Endothelial cell of umbilical vein (primary cell): ENCODE results near the gene HELZ2. TPM values are rescaled to one million over a fixed set of nuclear protein-coding genes. Genes with fewer than 3 reads are reported as not detected.

Experiments used
- BruUV-seq: library from RNA; stranded (reverse); fragments of 400-500 nt; replicated peaks from 2 replicates; lab custom pipeline; 2021; lab: Mats Ljungman, UMichigan
- CTCF ChIA-PET: fragments of 300-600, 350-600 bp; sonication (Branson Sonifier 250); formaldehyde crosslinking; loops from one replicate; lab custom pipeline; 2021; ENCODE audit warnings: antibody characterized with exemption, inconsistent platforms; lab: Charles Lee
- POLR2A ChIA-PET: fragments of 300-600, 350-600 bp; sonication (Branson Sonifier 250); formaldehyde crosslinking; loops from one replicate; lab custom pipeline; 2021; ENCODE audit warnings: antibody characterized with exemption, inconsistent platforms; lab: Charles Lee
- DNase-seq: peaks from one replicate; pipeline ENCODE4 v3.0.0-alpha.2; 2011; ENCODE audit warnings: low read depth, low spot score
- FAIRE-seq: peaks from 2 replicates; lab custom pipeline; 2011; peaks lifted over from hg19 to GRCh38; lab: Jason Lieb, UNC
- H2AFZ ChIP-seq: 2 replicates; pipeline ENCODE4 v1.6.0; 2012; ENCODE audit warnings: low read depth, low read length, control low read depth, inconsistent platforms
- H3K27ac ChIP-seq: 2 replicates; pipeline ENCODE4 v1.5.1; 2011; ENCODE audit warnings: low read depth, mild to moderate bottlenecking, control low read depth, low read length, moderate library complexity; ENCODE audit not compliant: insufficient read depth
- H3K27me3 ChIP-seq, 2 experiments: 2 replicates each; pipeline versions ENCODE4 v1.6.0 to v1.6.1; 2011; ENCODE audit warnings: low read length in 2 of 2, mixed read lengths in 1 of 2; ENCODE audit not compliant: control insufficient read depth in 2 of 2, insufficient read depth in 2 of 2
- H3K36me3 ChIP-seq, 2 experiments: 2 replicates in 1 of 2; 3 replicates in 1 of 2; pipeline ENCODE4 v1.5.1; 2011; ENCODE audit warnings: low read length in 2 of 2, mild to moderate bottlenecking in 1 of 2, moderate library complexity in 1 of 2; ENCODE audit not compliant: control insufficient read depth in 2 of 2, insufficient read depth in 2 of 2; ENCODE audit errors: extremely low read depth in 1 of 2
- H3K4me1 ChIP-seq: 3 replicates; pipeline ENCODE4 v1.5.1; 2011; ENCODE audit warnings: mild to moderate bottlenecking, low read length; ENCODE audit not compliant: control insufficient read depth, insufficient read depth; ENCODE audit errors: extremely low read depth
- H3K4me2 ChIP-seq: 2 replicates; pipeline ENCODE4 v1.6.1; 2011; ENCODE audit warnings: low read length, control low read depth, mixed read lengths; ENCODE audit not compliant: insufficient read depth
- H3K4me3 ChIP-seq, 3 experiments: fragments of 200-600 bp in 1 of 3; sonication (generic), shearing (Covaris generic) in 1 of 3; replicated peaks in 1 of 3; 2 replicates each; pipeline ENCODE4 v1.5.1; 2011 to 2016; ENCODE audit warnings: control low read depth in 3 of 3, low read length in 3 of 3, mild to moderate bottlenecking in 2 of 3, inconsistent platforms in 1 of 3, low read depth in 1 of 3, moderate library complexity in 1 of 3; ENCODE audit not compliant: insufficient read depth in 1 of 3
- H3K79me2 ChIP-seq: 2 replicates; pipeline ENCODE4 v1.6.0; 2012; ENCODE audit warnings: low read length, inconsistent platforms; ENCODE audit not compliant: control insufficient read depth, insufficient read depth
- H3K9ac ChIP-seq: replicated peaks from 2 replicates; pipeline ENCODE3; 2011; ENCODE audit warnings: low read length, control low read depth; ENCODE audit not compliant: insufficient read depth; ENCODE audit errors: extremely low read depth
- H3K9me1 ChIP-seq: replicated peaks from 3 replicates; pipeline ENCODE4 v1.6.0; 2011; ENCODE audit warnings: mild to moderate bottlenecking, low read length; ENCODE audit not compliant: control insufficient read depth, insufficient read depth; ENCODE audit errors: extremely low read depth
- H3K9me3 ChIP-seq: replicated peaks from 2 replicates; pipeline ENCODE4 v1.5.1; 2012; ENCODE audit warnings: low read length, inconsistent platforms; ENCODE audit not compliant: control insufficient read depth, insufficient read depth
- H4K20me1 ChIP-seq: replicated peaks from 2 replicates; pipeline ENCODE3; 2011; ENCODE audit warnings: mild to moderate bottlenecking, low read length; ENCODE audit not compliant: control insufficient read depth, insufficient read depth; ENCODE audit errors: extremely low read depth
- CTCF ChIP-seq, 2 donors: IDR thresholded peaks; 1 replicate in 1 of 2; 2 replicates in 1 of 2; pipeline ENCODE4 v1.5.1; 2011; ENCODE audit warnings: low read length in 2 of 2, mild to moderate bottlenecking in 2 of 2, moderate library complexity in 2 of 2, control low read depth in 1 of 2, inconsistent platforms in 1 of 2, low read depth in 1 of 2; ENCODE audit not compliant: insufficient read depth in 1 of 2; ENCODE audit errors: extremely low read depth in 1 of 2
- EZH2 ChIP-seq: IDR thresholded peaks from 2 replicates; pipeline ENCODE4 v1.6.1; 2012; ENCODE audit warnings: borderline replicate concordance, low read depth, mild to moderate bottlenecking, moderate library complexity, low read length, inconsistent platforms; ENCODE audit not compliant: severe bottlenecking
- FOS ChIP-seq: IDR thresholded peaks from 2 replicates; pipeline ENCODE4 v1.6.1; 2011; ENCODE audit warnings: mild to moderate bottlenecking, low read length, moderate library complexity, borderline replicate concordance; ENCODE audit not compliant: insufficient read depth
- GATA2 ChIP-seq: IDR thresholded peaks from 2 replicates; pipeline ENCODE4 v1.7.0; 2011; ENCODE audit warnings: low read depth, mild to moderate bottlenecking, moderate library complexity, mixed read lengths, low read length; ENCODE audit not compliant: insufficient read length, insufficient read depth
- JUN ChIP-seq: IDR thresholded peaks from 2 replicates; pipeline ENCODE4 v1.6.1; 2011; ENCODE audit warnings: borderline replicate concordance, low read depth; ENCODE audit not compliant: insufficient read length, insufficient read depth
- MAX ChIP-seq: IDR thresholded peaks from 2 replicates; pipeline ENCODE4 v1.6.1; 2011; ENCODE audit not compliant: insufficient read depth, insufficient read length
- MYC ChIP-seq: IDR thresholded peaks from one replicate; pipeline ENCODE4 v1.6.1; 2011; ENCODE audit warnings: mild to moderate bottlenecking, low read depth, low read length
- POLR2A ChIP-seq: IDR thresholded peaks from 2 replicates; pipeline ENCODE4 v1.6.1; 2012; ENCODE audit warnings: low read depth, mild to moderate bottlenecking, control low read depth, low read length
- POLR2AphosphoS5 ChIP-seq: IDR thresholded peaks from 2 replicates; pipeline ENCODE4 v1.6.1; 2012; ENCODE audit warnings: low read depth, mild to moderate bottlenecking, control low read depth, low read length, moderate library complexity; ENCODE audit not compliant: insufficient read depth
- dilution Hi-C: fragments of 300-500 bp; cut with MboI; formaldehyde crosslinking; loops from one replicate; pipeline ENCODE4 v1.15.0; 2019; ENCODE audit warnings: low sequenced_read_pairs; ENCODE audit not compliant: extremely low pct_ligation_motif_present
- intact Hi-C: fragments of 100-400 bp; cut with micrococcal nuclease; formaldehyde crosslinking; loops from one replicate; pipeline ENCODE4 v1.10.0; 2022
- polyA plus RNA-seq, 4 experiments: library from polyadenylated mRNA; depleted of rRNA in 3 of 4; stranded (reverse) in 3 of 4; unstranded in 1 of 4; fragments of >200 nt; gene quantifications; 2 replicates each; pipeline versions ENCODE4 v1.2.1 to v1.2.3, GENCODE V29; 2011 to 2012; ENCODE audit warnings: missing spikeins in 1 of 4
- total RNA-seq: library from RNA; stranded (reverse); gene quantifications from 2 replicates; pipeline ENCODE4 v1.2.3, GENCODE V29; 2021

HELZ2 gene
- total and polyA plus RNA-seq, 2 donors (not counting 3 experiments of a cell fraction or from before 2014, with no cell fraction given) = 10.6 to 33.2 TPM

- H3K9ac ChIP-seq = no peak overlapping the region
- POLR2A ChIA-PET = no interaction called here
- FAIRE-seq = no peak
Measured at GRCh38 chr20:63533871-63534393, 40.1 kb downstream of the HELZ2 start.

More at GRCh38 chr20:63533871-63534393, 40.1 kb downstream of the HELZ2 start:
- DNase-seq = no peak
- no peaks in the 10 kb centered on the region for H3K27me3 ChIP-seq
- no peak overlapping the region for H2AFZ ChIP-seq
- H3K9me3 ChIP-seq = no peaks in the 10 kb centered on the region
- TF ChIP-seq MAX = no peak
- no peak for TF ChIP-seq MYC
- TF ChIP-seq POLR2AphosphoS5 = no peak
- no peak for TF ChIP-seq GATA2
- no peak for TF ChIP-seq FOS
- no peak for TF ChIP-seq CTCF (IDR thresholded peaks at IDR 0.05; ENCODE audit: extremely low read depth in 1 of 2, insufficient read depth in 1 of 2, low read depth in 1 of 2, low read length in 2 of 2)
- no peak for TF ChIP-seq EZH2
- TF ChIP-seq POLR2A = no peak
- TF ChIP-seq JUN = no peak
- H3K4me3 ChIP-seq = no peak overlapping the region
- H3K27ac ChIP-seq = no peak overlapping the region
- no peaks in the 10 kb centered on the region for H3K9me1 ChIP-seq
- H4K20me1 ChIP-seq = no peaks in the 10 kb centered on the region
- no TSS peak for BruUV-seq
- H3K4me1 ChIP-seq = no peaks in the 10 kb centered on the region
- no peaks in the 10 kb centered on the region for H3K79me2 ChIP-seq
- no peak overlapping the region for H3K4me2 ChIP-seq
- CTCF ChIA-PET = interaction anchor here (5.7 kb wide), 1 partner anchor 37 kb away, joined by 30 read pairs; no protein-coding TSS in a partner anchor
- dilution Hi-C loops = no loop called here
- intact Hi-C loops = no loop called here
- H3K36me3 ChIP-seq = no peaks in the 10 kb centered on the region
